ENCODE measurements around the gene RRAGA. TPM values are rescaled to one million over a fixed set of nuclear protein-coding genes. Genes with fewer than 3 reads are reported as not detected.
"Not testable (repeated sequence)": the region's sequence is repeated elsewhere in the genome, so short reads cannot be mapped to it uniquely, and the experiment has no call there.

The RRAGA gene, protein sequence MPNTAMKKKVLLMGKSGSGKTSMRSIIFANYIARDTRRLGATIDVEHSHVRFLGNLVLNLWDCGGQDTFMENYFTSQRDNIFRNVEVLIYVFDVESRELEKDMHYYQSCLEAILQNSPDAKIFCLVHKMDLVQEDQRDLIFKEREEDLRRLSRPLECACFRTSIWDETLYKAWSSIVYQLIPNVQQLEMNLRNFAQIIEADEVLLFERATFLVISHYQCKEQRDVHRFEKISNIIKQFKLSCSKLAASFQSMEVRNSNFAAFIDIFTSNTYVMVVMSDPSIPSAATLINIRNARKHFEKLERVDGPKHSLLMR
- polyA plus RNA-seq (2012; ENCODE audit: missing spikeins) = 41.7 TPM

GRCh38 chr9:19048966-19049916, at the start of gene RRAGA:
Gene RRAGA, plus strand, starts transcription at chr9:19049427. Its CDS starts 233 bp downstream, at chr9:19049660.
- TF ChIP-seq POLR2A (IDR thresholded peaks at IDR 0.05; ENCODE audit: low read depth, low read length) (peak; percentile 97), POLR2AphosphoS5 (IDR thresholded peaks at IDR 0.05; ENCODE audit: low read depth, low read length) (peak; percentile 89), TAF1 (IDR thresholded peaks at IDR 0.05; ENCODE audit: borderline replicate concordance, low read depth, low read length) (peak; percentile 62; the same call in 1 of the 2 replicates)
- DNase-seq (ENCODE audit: insufficient read length) (peak; percentile 81), FAIRE-seq (peak; percentile 97)

DNA sequence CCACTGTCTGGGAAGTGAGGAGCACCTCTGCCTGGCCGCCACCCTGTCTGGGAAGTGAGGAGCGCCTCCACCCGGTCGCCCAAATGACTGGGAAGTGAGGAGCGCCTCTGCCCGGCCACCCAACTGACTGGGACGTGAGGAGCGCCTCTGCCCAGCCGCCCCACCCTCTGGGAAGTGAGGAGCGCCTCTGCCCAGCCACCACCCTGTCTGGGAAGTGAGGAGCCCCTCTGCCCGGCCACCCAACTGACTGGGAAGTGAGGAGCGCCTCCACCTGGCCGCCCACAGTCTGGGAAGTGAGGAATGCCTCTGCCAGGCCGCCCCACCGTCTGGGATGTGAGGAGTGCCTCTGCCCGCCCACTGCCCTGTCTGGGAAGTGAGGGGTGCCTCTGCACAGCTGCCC, 49.1 kb upstream of the RRAGA start:
- FAIRE-seq = no peak
- TF ChIP-seq POLR2A (IDR thresholded peaks at IDR 0.05; ENCODE audit: low read depth, low read length) (no peak), TAF1 (IDR thresholded peaks at IDR 0.05; ENCODE audit: borderline replicate concordance, low read depth, low read length) (no peak), POLR2AphosphoS5 (IDR thresholded peaks at IDR 0.05; ENCODE audit: low read depth, low read length) (no peak)
- no peak for DNase-seq (ENCODE audit: insufficient read length)

- no peak for FAIRE-seq
- DNase-seq (ENCODE audit: insufficient read length) = no peak
- no peak for TF ChIP-seq TAF1 (IDR thresholded peaks at IDR 0.05; ENCODE audit: borderline replicate concordance, low read depth, low read length)
- no peak for TF ChIP-seq POLR2AphosphoS5 (IDR thresholded peaks at IDR 0.05; ENCODE audit: low read depth, low read length)
- no peak for TF ChIP-seq POLR2A (IDR thresholded peaks at IDR 0.05; ENCODE audit: low read depth, low read length)
Observed at GRCh38 chr9:19009391-19009965, 39.7 kb upstream of the RRAGA start.

DNA sequence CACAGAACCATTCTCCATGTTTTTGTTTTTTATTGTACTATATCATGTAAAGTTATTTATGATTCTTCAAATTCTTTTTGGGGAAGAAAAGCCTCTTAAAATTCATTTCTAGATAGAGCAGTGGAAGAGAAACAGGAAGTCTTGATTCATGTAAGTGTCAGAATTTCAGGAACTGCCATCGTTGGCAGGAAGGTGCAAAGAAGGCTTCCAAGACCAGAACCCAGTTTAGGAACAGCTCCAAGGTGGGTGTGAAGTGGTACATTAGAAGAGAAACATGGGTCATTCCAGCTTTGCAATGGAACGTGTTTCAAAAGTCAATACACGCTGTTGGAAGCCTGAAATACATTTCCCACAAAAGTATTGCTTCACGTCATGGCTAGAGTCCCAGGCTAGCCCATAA, 31.0 kb upstream of the RRAGA start:
- no peak for DNase-seq (ENCODE audit: insufficient read length)
- FAIRE-seq = no peak
- no peak for TF ChIP-seq POLR2AphosphoS5 (IDR thresholded peaks at IDR 0.05; ENCODE audit: low read depth, low read length)

DNA sequence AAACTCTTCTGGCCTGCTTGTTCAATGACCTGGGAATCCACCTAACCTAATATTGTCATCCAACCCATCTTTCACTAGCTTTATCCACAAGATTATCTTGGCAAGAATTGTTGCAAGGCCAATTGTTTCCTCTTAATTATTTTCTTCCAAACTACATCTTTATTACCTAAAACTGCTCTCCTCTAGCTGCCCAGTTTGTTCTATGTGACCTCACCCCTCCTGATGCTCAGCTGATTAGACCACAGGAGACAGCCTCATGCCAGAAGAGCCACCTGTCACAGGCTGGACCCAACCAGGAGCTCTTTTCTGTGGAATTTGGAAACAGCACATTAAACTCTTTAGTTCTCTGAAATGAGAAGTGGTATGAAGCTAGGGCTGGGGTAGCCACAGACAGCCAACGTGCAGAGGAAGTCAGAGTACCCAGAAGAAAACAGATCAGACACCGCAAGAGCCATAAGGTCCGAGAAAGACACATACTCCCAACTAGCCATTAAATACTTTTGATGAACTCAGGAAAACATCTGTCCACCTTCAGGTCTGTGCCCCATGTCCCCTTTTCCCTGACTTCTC, 28.3 kb upstream of the RRAGA start:
- FAIRE-seq = no peak
- TF ChIP-seq POLR2AphosphoS5 (IDR thresholded peaks at IDR 0.05; ENCODE audit: low read depth, low read length) (no peak), POLR2A (IDR thresholded peaks at IDR 0.05; ENCODE audit: low read depth, low read length) (no peak), TAF1 (IDR thresholded peaks at IDR 0.05; ENCODE audit: borderline replicate concordance, low read depth, low read length) (no peak)
- DNase-seq (ENCODE audit: insufficient read length) = no peak

- DNase-seq (ENCODE audit: insufficient read length); FAIRE-seq: not testable (repeated sequence)
Observed at GRCh38 chr9:19021649-19022048, 27.6 kb upstream of the RRAGA start.

- TF ChIP-seq POLR2A (IDR thresholded peaks at IDR 0.05; ENCODE audit: low read depth, low read length) (no peak), POLR2AphosphoS5 (IDR thresholded peaks at IDR 0.05; ENCODE audit: low read depth, low read length) (no peak), TAF1 (IDR thresholded peaks at IDR 0.05; ENCODE audit: borderline replicate concordance, low read depth, low read length) (no peak)
- no peak for FAIRE-seq
Observed at GRCh38 chr9:19022206-19022605, 27.0 kb upstream of the RRAGA start.

DNA sequence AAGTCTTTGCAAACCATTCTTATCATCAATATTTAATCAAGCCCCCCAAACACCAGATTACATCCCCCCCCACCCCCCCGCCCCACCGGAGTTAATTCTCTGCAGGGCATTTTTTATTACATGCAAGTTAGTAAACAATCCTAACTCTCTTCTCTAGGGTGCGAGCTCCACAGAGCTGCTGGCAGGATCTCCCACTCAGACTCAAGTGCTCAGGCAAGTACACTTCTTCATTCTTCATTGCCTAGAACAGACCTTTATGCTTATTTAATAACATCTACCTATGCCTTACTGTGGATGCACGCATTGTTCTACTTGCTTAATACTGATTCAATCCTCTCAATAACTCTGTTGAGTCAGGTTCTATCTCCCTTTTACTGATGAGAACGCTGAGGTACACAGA, 26.1 kb upstream of the RRAGA start:
- TF ChIP-seq POLR2A (IDR thresholded peaks at IDR 0.05; ENCODE audit: low read depth, low read length) = no peak
- no peak for TF ChIP-seq POLR2AphosphoS5 (IDR thresholded peaks at IDR 0.05; ENCODE audit: low read depth, low read length)
- TF ChIP-seq TAF1 (IDR thresholded peaks at IDR 0.05; ENCODE audit: borderline replicate concordance, low read depth, low read length) = no peak
- no peak for DNase-seq (ENCODE audit: insufficient read length)
- no peak for FAIRE-seq

More at GRCh38 chr9:19022206-19022605, 27.0 kb upstream of the RRAGA start:
- DNase-seq (ENCODE audit: insufficient read length) = no peak

- FAIRE-seq (no peak), DNase-seq (ENCODE audit: insufficient read length) (no peak)
- TF ChIP-seq TAF1 (IDR thresholded peaks at IDR 0.05; ENCODE audit: borderline replicate concordance, low read depth, low read length) = no peak
- TF ChIP-seq POLR2A (IDR thresholded peaks at IDR 0.05; ENCODE audit: low read depth, low read length) = no peak
- no peak for TF ChIP-seq POLR2AphosphoS5 (IDR thresholded peaks at IDR 0.05; ENCODE audit: low read depth, low read length)
Observed at GRCh38 chr9:19026375-19026774, 22.9 kb upstream of the RRAGA start.

DNA sequence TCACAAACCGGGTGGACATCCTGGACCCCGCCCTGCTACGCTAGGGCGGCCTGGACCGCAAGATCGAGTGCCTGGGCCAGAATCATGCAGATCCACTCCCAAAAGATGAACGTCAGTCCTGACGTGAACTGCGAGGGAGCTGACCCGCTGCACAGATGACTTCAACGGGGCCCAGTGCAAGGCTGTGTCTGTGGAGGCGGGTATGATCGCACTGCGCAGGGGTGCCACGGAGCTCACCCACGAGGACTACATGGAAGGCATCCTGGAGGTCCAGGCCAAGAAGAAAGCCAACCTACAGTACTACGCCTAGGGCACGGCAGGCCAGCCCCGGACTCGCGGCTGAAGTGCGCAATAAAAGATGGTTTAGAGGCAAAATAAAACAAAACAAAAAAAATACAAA, 21.4 kb upstream of the RRAGA start:
- TF ChIP-seq POLR2AphosphoS5 (IDR thresholded peaks at IDR 0.05; ENCODE audit: low read depth, low read length) (no peak), POLR2A (IDR thresholded peaks at IDR 0.05; ENCODE audit: low read depth, low read length) (no peak), TAF1 (IDR thresholded peaks at IDR 0.05; ENCODE audit: borderline replicate concordance, low read depth, low read length) (no peak)
- no peak for DNase-seq (ENCODE audit: insufficient read length)
- FAIRE-seq = no peak

- TF ChIP-seq POLR2A (IDR thresholded peaks at IDR 0.05; ENCODE audit: low read depth, low read length) = no peak
- TF ChIP-seq POLR2AphosphoS5 (IDR thresholded peaks at IDR 0.05; ENCODE audit: low read depth, low read length) = no peak
- TF ChIP-seq TAF1 (IDR thresholded peaks at IDR 0.05; ENCODE audit: borderline replicate concordance, low read depth, low read length) = no peak
- DNase-seq (ENCODE audit: insufficient read length) (peak; percentile 55), FAIRE-seq (peak; percentile 5)
Observed at GRCh38 chr9:19028835-19029451, 20.3 kb upstream of the RRAGA start.

Measured in GM12892 (cell line).